Measurements from ENCODE around the gene GRK3.

- TF ChIP-seq SP1 (IDR thresholded peaks at IDR 0.05), result no peak
- no peak for TF ChIP-seq TARDBP (IDR thresholded peaks at IDR 0.05)
- TF ChIP-seq HDGF (IDR thresholded peaks at IDR 0.05; ENCODE audit: borderline replicate concordance), result no peak
- TF ChIP-seq FOXM1 (IDR thresholded peaks at IDR 0.05; ENCODE audit: borderline replicate concordance), result no peak
- no peak for TF ChIP-seq CTBP1 (IDR thresholded peaks at IDR 0.05; ENCODE audit: borderline replicate concordance)
- TF ChIP-seq, protein P1, sequence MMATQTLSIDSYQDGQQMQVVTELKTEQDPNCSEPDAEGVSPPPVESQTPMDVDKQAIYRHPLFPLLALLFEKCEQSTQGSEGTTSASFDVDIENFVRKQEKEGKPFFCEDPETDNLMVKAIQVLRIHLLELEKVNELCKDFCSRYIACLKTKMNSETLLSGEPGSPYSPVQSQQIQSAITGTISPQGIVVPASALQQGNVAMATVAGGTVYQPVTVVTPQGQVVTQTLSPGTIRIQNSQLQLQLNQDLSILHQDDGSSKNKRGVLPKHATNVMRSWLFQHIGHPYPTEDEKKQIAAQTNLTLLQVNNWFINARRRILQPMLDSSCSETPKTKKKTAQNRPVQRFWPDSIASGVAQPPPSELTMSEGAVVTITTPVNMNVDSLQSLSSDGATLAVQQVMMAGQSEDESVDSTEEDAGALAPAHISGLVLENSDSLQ (IDR thresholded peaks at IDR 0.05), result no peak
- TF ChIP-seq FOXK2 (IDR thresholded peaks at IDR 0.05), result no peak
- TF ChIP-seq FOXA1 (IDR thresholded peaks at IDR 0.05), result no peak
- no peak for TF ChIP-seq SUZ12 (IDR thresholded peaks at IDR 0.05)
- no peak for TF ChIP-seq ELF4 (IDR thresholded peaks at IDR 0.05)
- no peak for TF ChIP-seq LEF1 (IDR thresholded peaks at IDR 0.05; ENCODE audit: borderline replicate concordance)
- TF ChIP-seq ZNF384 (IDR thresholded peaks at IDR 0.05), result no peak
- TF ChIP-seq NFRKB (IDR thresholded peaks at IDR 0.05), result no peak
- TF ChIP-seq BHLHE40 (IDR thresholded peaks at IDR 0.05; ENCODE audit: borderline replicate concordance), result no peak
Observed at GRCh38 chr22:25696763-25697162, 132.3 kb downstream of the GRK3 start.
